GM12874 (cell line): ENCODE results near the gene CSF2.

ENCODE experiments used
- CTCF ChIP-seq: IDR thresholded peaks from 2 replicates; pipeline ENCODE4 v1.5.1; 2011; ENCODE audit warnings: low read depth, mild to moderate bottlenecking, control low read depth, low read length, moderate library complexity; ENCODE audit not compliant: insufficient read depth

Gene CSF2

DNA sequence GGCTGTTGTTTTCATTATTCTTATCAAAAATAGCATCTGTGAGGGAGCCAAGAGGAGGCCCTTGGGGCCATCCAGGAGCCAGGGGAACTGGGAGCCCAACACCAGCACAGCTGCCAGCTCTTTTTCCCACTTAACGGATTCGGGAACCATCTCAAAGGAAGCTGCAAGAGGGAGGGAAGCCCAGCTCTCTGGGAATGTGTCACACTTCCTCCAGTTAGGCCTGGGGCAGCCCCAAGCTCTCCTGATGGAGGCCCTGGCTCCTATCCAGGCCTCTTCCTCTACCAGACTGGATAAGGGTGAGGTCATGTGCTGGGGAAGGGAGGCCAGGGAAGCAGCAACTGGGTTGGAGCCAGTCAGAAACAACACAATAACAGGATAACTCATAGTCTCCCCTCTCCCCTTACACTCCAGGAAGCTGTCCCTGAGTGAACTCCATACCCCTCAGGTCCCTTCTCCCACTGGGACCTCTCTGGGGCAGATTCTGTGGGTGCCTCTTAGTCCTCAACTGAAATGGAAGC lies 12.7 kb downstream of the CSF2 start:
- no peak for TF ChIP-seq CTCF

DNA sequence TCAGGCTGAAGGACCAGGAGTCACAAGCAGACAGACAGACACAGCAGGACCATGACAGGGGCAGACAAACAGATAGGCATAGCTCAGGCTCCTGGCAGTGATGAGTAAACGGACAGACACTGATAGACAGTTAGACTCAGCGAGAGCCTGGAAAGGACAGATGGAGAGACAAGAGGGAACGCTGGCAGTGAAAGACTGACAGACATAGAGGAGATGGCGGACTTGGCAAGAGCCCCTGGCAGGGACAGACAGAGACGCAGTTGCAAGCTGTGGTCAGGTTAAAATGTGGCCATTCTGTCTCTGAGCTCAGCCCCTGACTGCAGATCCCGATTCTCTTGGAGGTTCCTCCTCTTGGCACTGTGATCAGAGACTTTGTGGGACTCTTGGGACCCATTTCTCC lies 13.6 kb downstream of the CSF2 start:
- TF ChIP-seq CTCF = no peak

DNA sequence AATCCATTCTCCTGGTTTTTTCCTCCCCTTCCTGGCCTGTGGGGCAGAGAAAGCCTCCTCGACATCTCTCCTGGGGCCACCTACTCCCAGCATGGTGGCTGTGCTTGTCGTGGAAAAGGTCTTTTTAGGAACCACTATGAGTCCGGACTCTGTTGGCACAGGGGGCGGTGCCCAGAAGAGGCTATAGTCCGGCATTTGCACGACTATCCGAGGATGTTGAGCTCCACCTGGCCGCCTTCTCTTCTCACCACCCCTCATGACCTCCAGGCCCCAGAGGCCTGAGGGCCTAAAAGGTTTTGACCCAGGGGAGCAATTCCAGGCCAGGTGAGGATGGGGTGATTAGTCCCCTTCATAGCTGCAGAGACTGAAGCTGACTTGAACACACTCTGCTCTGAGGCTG lies 14.1 kb downstream of the CSF2 start:
- TF ChIP-seq CTCF = no peak

GRCh38 chr5:132089363-132089762 lies 15.8 kb downstream of the CSF2 start:
- no peak for TF ChIP-seq CTCF

GRCh38 chr5:132090107-132090506 lies 16.5 kb downstream of the CSF2 start:
- no peak for TF ChIP-seq CTCF

- TF ChIP-seq CTCF = no peak
These were observed 19.7 kb downstream of the CSF2 start for GRCh38 chr5:132093271-132093670.

- no peak for TF ChIP-seq CTCF
These were observed 20.9 kb downstream of the CSF2 start for GRCh38 chr5:132094393-132095076.

DNA sequence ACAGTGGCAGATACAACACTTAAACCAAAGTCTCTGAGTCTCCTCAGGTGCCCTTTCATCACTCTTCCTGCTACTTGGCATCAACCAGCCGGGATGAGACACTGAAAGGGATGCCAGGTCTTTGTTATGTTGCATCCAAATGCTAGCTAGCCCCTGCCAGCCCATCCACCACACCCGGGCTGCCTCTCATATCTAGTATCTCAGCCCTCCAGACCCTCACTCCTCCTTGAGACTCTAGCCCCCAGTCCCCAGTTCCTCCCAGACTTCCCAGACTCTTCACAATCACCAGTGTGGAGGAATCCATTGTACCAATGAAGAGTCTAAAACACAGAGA lies 21.5 kb downstream of the CSF2 start:
- no peak for TF ChIP-seq CTCF
